ENCODE data around the gene AXL. TPM values are rescaled to one million over a fixed set of nuclear protein-coding genes. Genes with fewer than 3 reads are reported as not detected.
A peak's percentile ranks its signal among the peaks of the same experiment; 100 is the strongest.

AXL gene
- total and polyA plus RNA-seq, 9 donors: 25.0 to 39.9 (median 29.4) TPM

DNA sequence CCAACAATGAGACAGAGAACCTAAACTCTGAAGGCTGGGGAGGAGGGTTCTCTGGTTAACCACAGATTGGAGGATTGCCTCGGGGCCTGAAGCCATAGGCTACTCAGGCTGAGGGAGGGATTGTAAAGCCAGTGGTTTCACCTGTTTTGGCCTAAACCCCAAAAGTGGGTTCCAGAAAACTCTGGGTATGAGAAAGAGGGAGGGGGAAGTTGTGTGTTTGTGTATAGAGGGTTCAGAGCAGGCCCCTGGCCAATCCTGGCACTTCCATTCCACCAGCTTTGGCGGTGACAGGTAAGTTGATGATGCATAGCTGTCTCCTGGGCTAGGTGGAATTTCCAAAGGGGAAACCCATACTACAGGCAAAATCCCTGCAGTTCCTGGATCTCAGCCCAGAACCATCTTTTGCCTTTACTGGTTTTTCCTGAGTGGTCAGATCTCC, 77.4 kb downstream of the AXL start:
- H3K27ac ChIP-seq (ENCODE audit: low read length): peak overlapping the region; percentile 100
- no peak for DNase-seq
- H3K4me3 ChIP-seq (ENCODE audit: low read length): no peak overlapping the region
- WGBS (ENCODE audit: insufficient coverage): 88% methylated on average over 1 of the region's 2 CpGs
- no peaks in the 10 kb centered on the region for H3K27me3 ChIP-seq (ENCODE audit: control insufficient read depth, insufficient read depth, low read length)
- H3K36me3 ChIP-seq (ENCODE audit: control insufficient read depth, insufficient read depth, low read length): peaks cover 88% of the 10 kb centered on the region
- no peaks in the 10 kb centered on the region for H3K9me3 ChIP-seq (replicated peaks; ENCODE audit: control insufficient read depth, low read depth, low read length)
- H3K4me1 ChIP-seq (ENCODE audit: control insufficient read depth, insufficient read depth, low read length): peaks cover 48% of the 10 kb centered on the region

GRCh38 chr19:41297628-41298347, 78.8 kb downstream of the AXL start:
- 55% methylated on average over 7 of the region's 7 CpGs for WGBS (ENCODE audit: insufficient coverage)
- H3K9me3 ChIP-seq (replicated peaks; ENCODE audit: control insufficient read depth, low read depth, low read length): no peaks in the 10 kb centered on the region
- H3K4me1 ChIP-seq (ENCODE audit: control insufficient read depth, insufficient read depth, low read length): peaks cover 57% of the 10 kb centered on the region
- no peak overlapping the region for H3K4me3 ChIP-seq (ENCODE audit: low read length)
- H3K36me3 ChIP-seq (ENCODE audit: control insufficient read depth, insufficient read depth, low read length): peaks cover 88% of the 10 kb centered on the region
- DNase-seq: no peak
- H3K27ac ChIP-seq (ENCODE audit: low read length): peak overlapping the region; percentile 100
- no peaks in the 10 kb centered on the region for H3K27me3 ChIP-seq (ENCODE audit: control insufficient read depth, insufficient read depth, low read length)

DNA sequence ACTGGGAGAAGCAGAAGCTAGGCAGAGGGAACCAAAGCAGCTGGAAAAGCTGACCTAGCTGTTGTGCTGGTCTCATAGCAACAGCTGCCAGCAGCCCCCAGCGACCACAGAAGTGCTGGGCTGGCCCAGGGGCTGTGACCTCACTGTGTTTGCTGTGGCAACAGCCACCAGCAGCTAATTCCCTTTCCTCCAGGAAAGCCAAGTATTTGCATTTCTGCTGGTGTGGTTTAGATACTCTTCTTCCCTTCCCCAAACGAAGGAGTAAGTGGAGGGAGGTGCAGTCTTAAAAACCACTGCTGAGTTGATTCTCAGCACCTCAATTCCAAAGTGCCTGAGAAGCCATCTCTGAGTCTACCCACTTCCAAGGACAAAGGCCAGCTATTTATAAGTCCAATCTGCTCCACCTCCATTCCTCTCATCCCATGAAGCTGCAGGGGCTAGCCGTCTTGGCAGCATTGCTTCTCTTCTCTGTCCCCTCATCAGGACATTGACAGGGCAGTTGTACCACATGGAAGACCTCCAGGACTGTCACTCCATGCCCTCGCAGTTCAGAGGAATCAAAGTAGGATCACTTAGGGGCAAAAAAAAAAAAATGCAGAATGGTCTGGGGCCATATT, 79.4 kb downstream of the AXL start:
- Histone ChIP-seq H3K27me3 (ENCODE audit: control insufficient read depth, insufficient read depth, low read length) (no peaks in the 10 kb centered on the region), H3K36me3 (ENCODE audit: control insufficient read depth, insufficient read depth, low read length) (peaks cover 91% of the 10 kb centered on the region), H3K4me3 (ENCODE audit: low read length) (no peak overlapping the region), H3K4me1 (ENCODE audit: control insufficient read depth, insufficient read depth, low read length) (peaks cover 57% of the 10 kb centered on the region), H3K9me3 (replicated peaks; ENCODE audit: control insufficient read depth, low read depth, low read length) (no peaks in the 10 kb centered on the region), H3K27ac (ENCODE audit: low read length) (peak overlapping the region; percentile 100)
- peak; percentile 96 for DNase-seq
- WGBS (ENCODE audit: insufficient coverage): 21% methylated on average over 2 of the region's 4 CpGs

DNA sequence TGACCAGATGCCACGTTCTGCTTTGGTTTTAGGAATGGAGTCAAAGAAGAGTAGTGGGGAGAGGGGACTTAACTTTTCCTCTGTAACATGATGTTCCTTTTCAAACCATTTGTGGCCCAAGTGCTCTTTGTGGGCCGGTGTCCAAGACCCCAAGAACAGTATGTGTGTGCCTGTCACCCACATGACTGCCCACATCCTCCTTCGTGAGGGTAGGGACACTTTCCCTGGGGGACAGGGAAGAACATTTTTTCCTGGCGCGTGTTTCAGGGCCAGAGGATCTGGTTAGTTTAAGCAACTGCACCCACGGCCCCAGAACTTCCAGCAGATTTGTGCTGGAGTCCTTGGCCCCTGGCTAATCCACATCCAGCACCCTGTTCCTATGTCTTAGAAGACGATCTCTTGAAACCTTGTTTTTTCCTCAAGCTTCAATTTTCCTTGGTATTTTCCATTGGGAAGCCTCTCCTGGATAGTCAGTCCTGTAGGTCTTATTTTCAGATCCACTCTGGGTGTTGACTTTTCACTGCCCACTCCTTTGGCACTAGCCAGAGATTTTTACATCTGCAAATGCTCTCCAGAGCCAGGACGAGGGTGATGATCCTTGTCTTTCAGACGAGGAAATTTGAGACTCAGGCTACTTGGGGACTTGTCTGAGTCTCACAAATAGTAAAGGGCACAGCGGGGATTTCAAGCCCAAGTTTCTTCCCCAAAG, 80.2 kb downstream of the AXL start:
- DNase-seq: peak; percentile 51
- Histone ChIP-seq H3K36me3 (ENCODE audit: control insufficient read depth, insufficient read depth, low read length) (peaks cover 91% of the 10 kb centered on the region), H3K4me3 (ENCODE audit: low read length) (no peak overlapping the region), H3K27me3 (ENCODE audit: control insufficient read depth, insufficient read depth, low read length) (no peaks in the 10 kb centered on the region), H3K4me1 (ENCODE audit: control insufficient read depth, insufficient read depth, low read length) (peaks cover 59% of the 10 kb centered on the region), H3K9me3 (replicated peaks; ENCODE audit: control insufficient read depth, low read depth, low read length) (no peaks in the 10 kb centered on the region), H3K27ac (ENCODE audit: low read length) (peak overlapping the region; percentile 100)
- 33% methylated on average over 8 of the region's 10 CpGs for WGBS (ENCODE audit: insufficient coverage)

DNA sequence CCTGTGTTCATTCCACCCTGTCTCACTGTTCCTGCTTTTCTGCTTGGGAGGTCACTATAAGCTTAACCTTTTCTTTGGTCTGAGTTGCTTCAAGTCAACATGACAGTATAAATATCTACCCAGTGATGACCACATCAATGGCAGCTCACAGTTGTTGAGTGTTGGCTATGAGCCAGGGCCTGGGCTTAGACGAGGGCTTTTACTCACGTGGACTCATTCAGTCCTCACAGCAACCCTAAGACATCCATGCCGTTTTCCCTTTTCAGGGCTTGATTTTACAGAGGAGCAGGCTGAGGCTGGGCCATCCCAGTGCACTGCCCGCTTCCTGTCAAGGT, 80.7 kb downstream of the AXL start:
- Histone ChIP-seq H3K27me3 (ENCODE audit: control insufficient read depth, insufficient read depth, low read length) (no peaks in the 10 kb centered on the region), H3K9me3 (replicated peaks; ENCODE audit: control insufficient read depth, low read depth, low read length) (no peaks in the 10 kb centered on the region), H3K4me1 (ENCODE audit: control insufficient read depth, insufficient read depth, low read length) (peaks cover 63% of the 10 kb centered on the region), H3K4me3 (ENCODE audit: low read length) (no peak overlapping the region), H3K36me3 (ENCODE audit: control insufficient read depth, insufficient read depth, low read length) (peaks cover 91% of the 10 kb centered on the region), H3K27ac (ENCODE audit: low read length) (peak overlapping the region; percentile 100)
- peak; percentile 87 for DNase-seq
- WGBS (ENCODE audit: insufficient coverage): 27% methylated on average over 4 of the region's 4 CpGs

DNA sequence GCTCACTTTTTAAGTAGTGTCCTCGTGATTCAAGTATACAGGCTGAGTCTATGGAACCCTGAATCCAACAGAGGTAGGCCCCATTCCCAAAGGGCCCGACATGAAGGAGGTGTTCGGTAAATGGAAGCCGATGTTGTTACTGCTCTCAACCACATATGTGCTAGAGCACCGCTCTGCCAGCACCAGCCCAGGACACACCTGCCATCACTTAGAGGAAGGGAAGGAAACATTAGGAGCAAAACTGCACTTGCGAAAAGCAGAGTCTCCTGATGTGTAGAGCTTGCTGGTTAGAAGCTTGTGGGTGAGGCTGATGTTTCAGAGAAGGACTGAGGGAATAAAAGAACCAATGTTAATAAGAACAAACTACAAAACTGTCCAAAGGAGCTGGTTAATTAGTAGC, 81.5 kb downstream of the AXL start:
- DNase-seq: no peak
- 86% methylated on average over 1 of the region's 6 CpGs for WGBS (ENCODE audit: insufficient coverage)
- Histone ChIP-seq H3K9me3 (replicated peaks; ENCODE audit: control insufficient read depth, low read depth, low read length) (no peaks in the 10 kb centered on the region), H3K36me3 (ENCODE audit: control insufficient read depth, insufficient read depth, low read length) (peaks cover 91% of the 10 kb centered on the region), H3K27ac (ENCODE audit: low read length) (peak overlapping the region; percentile 100), H3K27me3 (ENCODE audit: control insufficient read depth, insufficient read depth, low read length) (no peaks in the 10 kb centered on the region), H3K4me3 (ENCODE audit: low read length) (no peak overlapping the region), H3K4me1 (ENCODE audit: control insufficient read depth, insufficient read depth, low read length) (peaks cover 63% of the 10 kb centered on the region)

DNA sequence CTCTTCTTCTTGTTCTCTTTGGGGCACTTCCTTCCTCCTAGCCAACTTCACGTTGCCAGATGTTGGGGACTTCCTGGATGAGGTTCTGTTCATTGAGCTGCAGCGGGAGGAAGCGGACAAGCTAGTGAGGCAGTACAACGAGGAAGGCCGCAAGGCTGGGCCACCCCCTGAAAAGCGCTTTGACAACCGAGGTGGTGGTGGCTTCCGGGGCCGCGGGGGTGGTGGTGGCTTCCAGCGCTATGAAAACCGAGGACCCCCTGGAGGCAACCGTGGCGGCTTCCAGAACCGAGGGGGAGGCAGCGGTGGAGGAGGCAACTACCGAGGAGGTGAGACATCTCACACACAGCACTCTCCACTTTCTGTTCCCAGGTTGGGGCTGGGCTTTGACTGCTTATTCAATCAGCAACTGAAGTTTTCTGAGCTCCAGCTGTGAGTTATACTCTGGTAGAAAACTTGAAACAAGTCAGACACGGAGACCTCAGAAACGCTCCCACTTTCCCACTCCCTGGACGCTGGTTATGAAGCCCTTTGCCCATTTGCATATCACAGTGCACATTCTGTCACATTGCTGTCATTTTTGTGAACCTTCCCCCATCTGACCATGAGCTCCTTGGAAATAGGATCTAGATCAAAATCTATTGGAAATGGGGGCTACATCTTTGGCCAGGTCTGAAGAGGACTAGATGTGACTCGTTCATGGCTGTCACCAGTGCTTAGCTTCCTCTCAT, 83.8 kb downstream of the AXL start:
- Histone ChIP-seq H3K27ac (ENCODE audit: low read length) (no peak overlapping the region), H3K4me3 (ENCODE audit: low read length) (no peak overlapping the region), H3K36me3 (ENCODE audit: control insufficient read depth, insufficient read depth, low read length) (peaks cover 87% of the 10 kb centered on the region)

GRCh38 chr19:41303954-41304353, 84.9 kb downstream of the AXL start:
- 88% methylated on average over 9 of the region's 14 CpGs for WGBS (ENCODE audit: insufficient coverage)
- Histone ChIP-seq H3K27ac (ENCODE audit: low read length) (no peak overlapping the region), H3K4me1 (ENCODE audit: control insufficient read depth, insufficient read depth, low read length) (peaks cover 61% of the 10 kb centered on the region), H3K27me3 (ENCODE audit: control insufficient read depth, insufficient read depth, low read length) (no peaks in the 10 kb centered on the region), H3K9me3 (replicated peaks; ENCODE audit: control insufficient read depth, low read depth, low read length) (no peaks in the 10 kb centered on the region), H3K36me3 (ENCODE audit: control insufficient read depth, insufficient read depth, low read length) (peaks cover 78% of the 10 kb centered on the region), H3K4me3 (ENCODE audit: low read length) (no peak overlapping the region)
- no peak for DNase-seq

More for the DNA sequence above, 83.8 kb downstream of the AXL start:
- Histone ChIP-seq H3K27me3 (ENCODE audit: control insufficient read depth, insufficient read depth, low read length) (no peaks in the 10 kb centered on the region), H3K9me3 (replicated peaks; ENCODE audit: control insufficient read depth, low read depth, low read length) (no peaks in the 10 kb centered on the region), H3K4me1 (ENCODE audit: control insufficient read depth, insufficient read depth, low read length) (peaks cover 61% of the 10 kb centered on the region)
- 77% methylated on average over 19 of the region's 21 CpGs for WGBS (ENCODE audit: insufficient coverage)
- DNase-seq: peak; percentile 53

DNA sequence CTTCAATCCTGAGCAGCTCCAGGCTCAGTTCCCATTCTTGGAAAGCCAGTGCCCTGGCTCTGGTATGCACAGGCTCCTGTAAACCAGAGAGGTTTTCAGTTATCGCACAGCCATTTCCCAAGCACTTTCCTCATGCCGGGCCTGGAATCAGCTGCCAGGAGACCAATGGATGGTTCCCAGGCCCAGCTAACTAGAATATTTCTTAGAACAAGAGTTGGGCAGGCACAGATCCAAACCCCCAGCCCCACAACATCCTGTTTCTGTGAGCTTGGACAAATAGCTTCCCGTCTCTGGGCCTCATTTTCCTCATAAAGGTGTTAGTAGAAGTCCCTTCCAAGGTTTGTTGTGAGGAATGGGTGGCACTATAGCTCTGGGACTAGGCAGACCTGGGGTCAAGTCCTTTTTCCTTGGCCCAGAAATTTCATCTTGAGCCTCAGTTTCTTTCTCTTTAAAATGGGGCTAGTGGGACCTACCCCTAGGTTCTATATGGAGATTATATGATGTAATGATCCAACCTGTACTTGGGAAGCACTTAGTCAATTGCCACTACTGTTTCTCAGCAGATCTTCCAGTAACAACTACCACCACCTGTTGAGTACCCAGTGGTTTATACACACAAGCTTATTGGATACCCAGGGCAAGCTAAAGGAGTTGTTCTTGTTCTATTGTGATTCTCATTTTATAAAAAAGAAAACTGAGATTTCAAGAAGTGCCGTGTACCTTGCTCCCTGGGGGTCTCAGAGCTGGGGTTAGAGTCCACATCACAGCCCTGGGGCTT, 85.9 kb downstream of the AXL start:
- Histone ChIP-seq H3K27ac (ENCODE audit: low read length) (no peak overlapping the region), H3K9me3 (replicated peaks; ENCODE audit: control insufficient read depth, low read depth, low read length) (no peaks in the 10 kb centered on the region), H3K36me3 (ENCODE audit: control insufficient read depth, insufficient read depth, low read length) (peaks cover 73% of the 10 kb centered on the region), H3K4me1 (ENCODE audit: control insufficient read depth, insufficient read depth, low read length) (peaks cover 59% of the 10 kb centered on the region), H3K27me3 (ENCODE audit: control insufficient read depth, insufficient read depth, low read length) (no peaks in the 10 kb centered on the region), H3K4me3 (ENCODE audit: low read length) (no peak overlapping the region)
- 64% methylated on average over 3 of the region's 4 CpGs for WGBS (ENCODE audit: insufficient coverage)
- no peak for DNase-seq
